HL-60 (cell line): ENCODE results near the gene CCDC194.

ENCODE experiments used
- DNase-seq, 2 experiments: peaks; one replicate each; pipeline ENCODE4 v3.0.0-alpha.2; 2010 to 2020; ENCODE audit warnings: low read depth in 1 of 2, low spot score in 1 of 2
- H3K27ac ChIP-seq: fragments of 250-450 bp; sonication (Bioruptor Pico); replicated peaks from 2 replicates; pipeline ENCODE4 v1.5.1; 2020; ENCODE audit warnings: mild to moderate bottlenecking, moderate library complexity
- H3K27me3 ChIP-seq: fragments of 250-450 bp; sonication (Bioruptor Pico); 2 replicates; pipeline ENCODE4 v1.5.1; 2021; ENCODE audit warnings: mild to moderate bottlenecking, moderate library complexity; ENCODE audit not compliant: insufficient read depth, poor library complexity, severe bottlenecking
- H3K4me3 ChIP-seq: replicated peaks from 2 replicates; pipeline ENCODE4 v1.5.1; 2011; ENCODE audit warnings: mild to moderate bottlenecking, control low read depth, low read length; ENCODE audit not compliant: insufficient read depth
- GABPA ChIP-seq: IDR thresholded peaks from 2 replicates; pipeline ENCODE4 v1.6.1; 2012; ENCODE audit warnings: low read depth
- POLR2AphosphoS5 ChIP-seq: IDR thresholded peaks from 2 replicates; pipeline ENCODE4 v1.6.1; 2012; ENCODE audit warnings: low read depth
- REST ChIP-seq: IDR thresholded peaks from 2 replicates; pipeline ENCODE4 v1.6.1; 2012; ENCODE audit warnings: low read depth; ENCODE audit not compliant: insufficient replicate concordance
- SPI1 ChIP-seq: IDR thresholded peaks from 2 replicates; pipeline ENCODE4 v1.6.1; 2012; ENCODE audit warnings: low read depth, mild to moderate bottlenecking, borderline replicate concordance
- TF ChIP-seq, protein P1 (sequence below): IDR thresholded peaks from one replicate; pipeline ENCODE4 v1.5.1; 2011; ENCODE audit warnings: low read length, control low read depth, inconsistent platforms; ENCODE audit not compliant: insufficient read depth

Gene CCDC194

DNA sequence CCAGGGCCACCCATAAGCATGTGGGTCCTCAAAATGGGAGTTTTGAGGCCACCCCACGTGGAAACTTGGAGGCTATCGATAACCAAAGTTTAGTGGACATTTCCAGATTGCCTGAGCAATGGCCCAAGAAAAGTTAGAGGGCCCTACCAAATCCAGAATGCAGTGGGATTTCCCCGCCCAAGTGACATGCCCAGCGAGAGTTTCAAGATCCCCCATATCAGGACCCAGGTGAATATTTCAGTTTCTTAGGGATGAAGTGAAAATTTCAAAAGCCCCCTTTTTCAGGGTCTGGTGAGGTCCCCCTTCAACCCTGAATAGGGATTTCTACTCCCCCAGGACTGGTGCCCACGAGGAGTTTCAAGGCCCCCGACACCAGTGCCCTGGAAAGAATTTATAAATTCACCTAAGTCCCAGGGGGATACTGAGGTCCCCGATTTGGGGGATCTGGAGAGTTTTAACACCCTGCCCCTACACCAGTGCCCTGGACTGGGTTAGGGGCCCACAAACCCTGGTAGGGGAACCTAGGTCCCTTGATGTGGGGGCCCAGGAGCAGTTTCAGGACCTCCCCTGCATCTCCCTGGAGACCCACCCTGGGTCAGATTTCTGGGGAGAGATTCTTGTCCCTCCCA is 10.7 kb upstream of the CCDC194 start:
- peak overlapping the region; percentile 69 for H3K4me3 ChIP-seq

GRCh38 chr19:17404015-17404414 is 10.0 kb upstream of the CCDC194 start:
- no peak for DNase-seq
- Histone ChIP-seq H3K27ac (no peak overlapping the region), H3K4me3 (peak overlapping the region; percentile 69), H3K27me3 (no peaks in the 10 kb centered on the region)
- TF ChIP-seq GABPA (no peak), POLR2AphosphoS5 (no peak), SPI1 (no peak), REST (no peak)
- TF ChIP-seq, protein P1, sequence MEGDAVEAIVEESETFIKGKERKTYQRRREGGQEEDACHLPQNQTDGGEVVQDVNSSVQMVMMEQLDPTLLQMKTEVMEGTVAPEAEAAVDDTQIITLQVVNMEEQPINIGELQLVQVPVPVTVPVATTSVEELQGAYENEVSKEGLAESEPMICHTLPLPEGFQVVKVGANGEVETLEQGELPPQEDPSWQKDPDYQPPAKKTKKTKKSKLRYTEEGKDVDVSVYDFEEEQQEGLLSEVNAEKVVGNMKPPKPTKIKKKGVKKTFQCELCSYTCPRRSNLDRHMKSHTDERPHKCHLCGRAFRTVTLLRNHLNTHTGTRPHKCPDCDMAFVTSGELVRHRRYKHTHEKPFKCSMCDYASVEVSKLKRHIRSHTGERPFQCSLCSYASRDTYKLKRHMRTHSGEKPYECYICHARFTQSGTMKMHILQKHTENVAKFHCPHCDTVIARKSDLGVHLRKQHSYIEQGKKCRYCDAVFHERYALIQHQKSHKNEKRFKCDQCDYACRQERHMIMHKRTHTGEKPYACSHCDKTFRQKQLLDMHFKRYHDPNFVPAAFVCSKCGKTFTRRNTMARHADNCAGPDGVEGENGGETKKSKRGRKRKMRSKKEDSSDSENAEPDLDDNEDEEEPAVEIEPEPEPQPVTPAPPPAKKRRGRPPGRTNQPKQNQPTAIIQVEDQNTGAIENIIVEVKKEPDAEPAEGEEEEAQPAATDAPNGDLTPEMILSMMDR, result no peak

More for the DNA sequence above, 10.7 kb upstream of the CCDC194 start:
- Histone ChIP-seq H3K27ac (peak overlapping the region; percentile 77), H3K27me3 (no peaks in the 10 kb centered on the region)
- TF ChIP-seq, protein P1, result no peak
- DNase-seq, result no peak

DNA sequence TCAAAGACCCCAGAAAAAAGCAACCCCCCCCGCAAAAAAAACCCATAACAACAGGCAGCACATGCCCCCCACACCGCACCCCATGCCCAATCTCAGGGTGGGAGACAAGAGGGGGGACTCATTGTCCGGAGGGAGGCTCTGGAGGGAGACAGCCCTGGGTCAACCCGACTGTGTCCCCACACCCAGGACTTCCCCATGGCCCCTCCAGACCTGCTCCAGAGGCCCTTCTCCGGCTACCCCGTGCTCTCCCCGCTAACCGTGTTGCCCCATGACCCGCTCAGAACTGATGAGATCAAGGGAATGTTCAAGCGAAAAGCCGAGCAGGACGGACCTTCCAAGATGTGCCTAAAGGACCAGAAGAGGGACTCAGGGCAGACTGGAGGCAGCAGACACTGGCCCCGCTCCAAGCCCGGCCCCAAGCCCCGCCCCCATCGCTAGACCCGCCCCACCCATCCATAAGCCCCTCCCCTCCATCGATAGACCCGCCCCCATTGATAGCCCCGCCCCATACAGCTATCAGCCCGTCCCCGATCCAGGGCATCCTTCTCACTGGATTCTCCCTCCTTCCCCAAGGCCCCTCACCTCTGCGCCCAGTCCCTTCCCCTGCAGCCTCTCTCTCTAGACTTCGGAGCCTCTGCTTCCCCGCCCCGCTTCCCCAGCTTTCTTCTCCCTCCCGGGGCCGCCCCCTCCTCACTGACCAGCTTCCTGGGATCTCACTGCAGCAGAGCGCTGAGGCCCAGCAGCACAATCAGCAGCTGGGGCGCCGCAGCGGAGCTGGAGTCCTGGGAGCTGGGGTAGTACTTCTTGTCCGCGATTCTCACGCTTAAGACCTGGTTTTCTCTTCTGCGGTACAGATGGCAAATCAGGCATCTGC is 9.2 kb upstream of the CCDC194 start:
- H3K27me3 ChIP-seq, result no peaks in the 10 kb centered on the region
- no peak overlapping the region for H3K4me3 ChIP-seq
- no peak overlapping the region for H3K27ac ChIP-seq
- TF ChIP-seq, protein P1, result no peak
- TF ChIP-seq POLR2AphosphoS5, result no peak
- TF ChIP-seq GABPA, result no peak
- TF ChIP-seq REST, result no peak
- no peak for TF ChIP-seq SPI1
- DNase-seq, result no peak
